Measurements from ENCODE around the gene CAMK1D.
"Not testable (repeated sequence)": the region's sequence is repeated elsewhere in the genome, so short reads cannot be mapped to it uniquely, and the experiment has no call there.

The CAMK1D gene

DNA sequence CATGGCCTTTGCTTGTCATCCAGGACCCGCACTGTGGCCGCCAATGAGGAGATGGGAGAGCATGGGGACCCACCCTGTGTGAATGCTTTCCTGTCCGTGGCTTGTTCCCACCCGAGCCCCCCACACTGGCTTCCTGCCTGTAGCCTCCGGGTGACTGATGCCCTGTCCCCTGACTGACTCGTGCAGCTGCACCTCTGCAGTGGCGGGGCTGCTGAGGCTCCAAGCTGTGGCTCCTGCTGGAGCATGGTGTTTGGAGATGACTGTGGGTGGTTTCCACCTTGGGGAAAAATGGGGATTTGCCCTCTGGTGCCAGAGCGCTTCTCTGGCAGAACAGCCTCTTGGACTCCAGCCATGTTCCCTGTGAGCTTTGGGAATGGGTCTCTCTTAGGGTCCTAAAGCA, 2.1 kb downstream of the CAMK1D start:
- Mint-ChIP-seq H3K4me3 (peak overlapping the region; percentile 93), H3K9me3 (no peaks in the 10 kb centered on the region), H3K27ac (no peak overlapping the region), H3K27me3 (no peaks in the 10 kb centered on the region), H3K4me1 (ENCODE audit: low read depth) (peaks cover 64% of the 10 kb centered on the region), H3K36me3 (ENCODE audit: low read depth) (peaks cover 5% of the 10 kb centered on the region)

DNA sequence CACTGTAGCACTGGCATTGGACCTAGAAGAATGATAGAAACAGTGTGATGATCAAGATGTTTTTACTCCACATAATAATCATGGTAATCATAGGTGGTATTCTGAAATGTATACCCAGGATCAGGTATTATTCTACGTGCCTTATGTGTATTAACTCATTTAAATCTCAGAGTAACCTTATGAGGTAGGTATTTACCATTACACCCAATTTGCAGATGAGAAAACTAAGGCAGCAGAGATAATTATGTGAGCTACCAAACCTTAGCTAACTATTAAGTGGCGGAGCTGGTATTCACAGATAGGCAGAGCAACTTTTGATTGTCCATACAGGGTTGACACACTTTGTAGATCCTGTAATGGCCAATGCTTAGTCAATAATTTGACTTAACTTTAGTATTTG, 2.5 kb downstream of the CAMK1D start:
- no peak overlapping the region for H3K27ac Mint-ChIP-seq
- peak overlapping the region; percentile 93 for H3K4me3 Mint-ChIP-seq
- H3K27me3 Mint-ChIP-seq: no peaks in the 10 kb centered on the region
- peaks cover 68% of the 10 kb centered on the region for H3K4me1 Mint-ChIP-seq (ENCODE audit: low read depth)
- H3K36me3 Mint-ChIP-seq (ENCODE audit: low read depth): peaks cover 5% of the 10 kb centered on the region
- no peaks in the 10 kb centered on the region for H3K9me3 Mint-ChIP-seq

DNA sequence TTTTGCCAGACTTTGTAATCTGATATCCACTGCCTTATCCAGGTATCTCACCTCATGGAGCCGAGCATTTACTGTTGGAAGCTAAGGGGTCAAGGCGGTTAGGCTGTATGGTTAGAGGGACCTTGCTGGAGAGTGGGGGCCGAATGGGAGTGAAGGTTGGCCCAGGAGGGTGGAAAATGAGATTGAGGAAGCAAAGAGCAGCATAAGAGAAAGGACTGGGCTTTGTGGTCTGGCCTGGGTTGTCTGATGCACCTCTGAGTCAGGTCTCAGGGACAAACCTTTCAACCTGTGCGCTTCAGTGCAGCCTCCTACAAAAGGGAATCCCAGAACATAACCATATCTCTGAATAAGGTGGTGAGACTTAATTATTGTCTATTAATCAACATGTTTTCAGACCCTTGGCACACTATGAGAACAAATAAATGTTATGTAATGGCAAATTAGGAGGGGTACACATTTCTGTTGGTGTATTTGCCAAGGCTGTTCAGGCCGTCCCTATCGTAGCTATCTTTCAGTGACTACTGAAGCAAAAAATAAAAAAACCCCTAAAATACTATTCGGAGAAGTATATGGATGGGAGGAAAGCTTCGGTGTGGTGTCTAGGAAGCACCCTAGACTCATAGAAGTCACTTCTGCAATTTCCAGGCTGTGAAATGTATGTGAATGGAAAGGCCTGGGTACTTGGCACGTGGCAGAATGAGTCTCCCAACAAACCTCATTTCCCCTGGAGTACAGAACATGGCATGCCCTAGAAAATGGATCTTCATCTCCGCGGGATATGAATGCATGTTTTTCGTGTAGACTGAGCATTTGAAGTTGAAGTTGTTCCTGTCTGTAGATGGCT, 4.3 kb downstream of the CAMK1D start:
- peaks cover 67% of the 10 kb centered on the region for H3K4me1 Mint-ChIP-seq (ENCODE audit: low read depth)
- H3K4me3 Mint-ChIP-seq: no peak overlapping the region
- H3K27ac Mint-ChIP-seq: peak overlapping the region; percentile 17
- no peaks in the 10 kb centered on the region for H3K27me3 Mint-ChIP-seq
- peaks cover 10% of the 10 kb centered on the region for H3K36me3 Mint-ChIP-seq (ENCODE audit: low read depth)
- no peaks in the 10 kb centered on the region for H3K9me3 Mint-ChIP-seq

DNA sequence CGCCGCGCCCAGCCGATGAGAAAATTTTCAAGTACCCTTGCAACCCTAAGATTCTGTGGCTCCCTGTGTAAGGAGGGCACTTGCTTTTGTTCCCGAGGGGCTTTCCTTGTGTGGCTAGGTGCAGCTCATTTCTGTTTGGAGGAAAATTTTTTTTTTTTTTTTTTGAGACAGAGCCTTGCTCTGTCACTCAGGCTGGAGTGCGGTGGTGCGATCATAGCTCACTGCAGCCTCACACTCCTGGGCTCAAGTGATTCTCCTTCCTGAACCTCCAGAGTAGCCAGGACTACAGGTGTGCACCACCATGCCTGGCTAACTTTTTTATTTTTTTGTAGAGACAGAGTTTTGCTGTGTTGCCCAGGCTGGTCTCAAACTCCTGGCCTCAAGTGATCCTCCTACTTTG, 5.3 kb downstream of the CAMK1D start:
- not testable (repeated sequence) for H3K27me3 Mint-ChIP-seq; H3K4me3 Mint-ChIP-seq; H3K9me3 Mint-ChIP-seq; H3K36me3 Mint-ChIP-seq (ENCODE audit: low read depth); H3K27ac Mint-ChIP-seq
- peaks cover 78% of the 10 kb centered on the region for H3K4me1 Mint-ChIP-seq (ENCODE audit: low read depth)

DNA sequence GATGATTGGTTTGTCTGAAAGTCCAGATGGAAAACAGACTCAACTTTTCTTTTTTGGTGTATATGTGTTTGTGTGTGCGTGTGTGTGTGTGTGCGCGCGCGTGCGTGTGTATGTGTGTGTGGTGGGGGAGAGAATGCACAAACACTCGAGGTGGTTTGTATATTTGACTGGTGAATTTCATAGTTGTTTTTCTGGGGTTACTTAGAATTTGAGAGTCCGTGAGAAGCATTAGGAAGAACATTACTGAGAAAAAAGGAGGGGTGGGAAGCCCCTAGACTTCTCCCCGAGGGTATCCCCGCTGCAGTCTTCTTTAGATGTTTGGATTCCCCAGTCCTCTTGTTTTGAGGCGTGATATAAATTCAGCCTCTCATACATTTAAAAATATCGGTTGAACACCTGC, 6.0 kb downstream of the CAMK1D start:
- Mint-ChIP-seq H3K9me3 (no peaks in the 10 kb centered on the region), H3K27me3 (no peaks in the 10 kb centered on the region), H3K36me3 (ENCODE audit: low read depth) (peaks cover 10% of the 10 kb centered on the region), H3K27ac (peak overlapping the region; percentile 83), H3K4me1 (ENCODE audit: low read depth) (peaks cover 76% of the 10 kb centered on the region), H3K4me3 (no peak overlapping the region)

DNA sequence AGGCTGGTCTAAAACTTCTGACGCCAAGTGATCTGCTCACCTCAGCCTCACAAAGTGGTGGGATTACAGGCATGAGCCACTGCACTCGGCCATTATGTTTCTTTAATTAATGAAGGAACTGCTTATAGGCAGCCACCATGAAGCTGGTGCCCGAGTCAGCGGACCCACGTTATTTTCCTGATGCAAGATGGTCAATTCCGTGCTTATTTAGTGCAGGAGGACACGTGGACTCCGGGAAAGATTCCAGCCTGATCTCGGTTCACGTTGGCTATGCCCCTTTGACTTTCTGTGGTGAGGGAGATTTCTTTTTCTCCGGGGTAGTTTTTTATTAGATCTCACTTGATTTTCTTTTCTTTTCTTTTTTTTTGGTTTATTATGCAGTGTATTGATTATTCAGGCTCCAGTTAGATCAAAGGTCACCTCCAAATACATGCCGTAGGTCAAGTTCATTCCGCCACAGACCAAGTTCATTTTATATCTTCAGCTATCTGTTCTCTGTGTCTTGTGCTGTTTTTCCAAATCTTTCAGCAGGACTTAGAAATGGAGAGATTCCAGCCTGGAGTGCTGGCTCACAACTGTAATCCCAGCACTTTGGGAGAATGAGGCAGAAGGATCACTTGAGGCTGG, 8.3 kb downstream of the CAMK1D start:
- no peak overlapping the region for H3K4me3 Mint-ChIP-seq
- peaks cover 67% of the 10 kb centered on the region for H3K4me1 Mint-ChIP-seq (ENCODE audit: low read depth)
- no peak overlapping the region for H3K27ac Mint-ChIP-seq

DNA sequence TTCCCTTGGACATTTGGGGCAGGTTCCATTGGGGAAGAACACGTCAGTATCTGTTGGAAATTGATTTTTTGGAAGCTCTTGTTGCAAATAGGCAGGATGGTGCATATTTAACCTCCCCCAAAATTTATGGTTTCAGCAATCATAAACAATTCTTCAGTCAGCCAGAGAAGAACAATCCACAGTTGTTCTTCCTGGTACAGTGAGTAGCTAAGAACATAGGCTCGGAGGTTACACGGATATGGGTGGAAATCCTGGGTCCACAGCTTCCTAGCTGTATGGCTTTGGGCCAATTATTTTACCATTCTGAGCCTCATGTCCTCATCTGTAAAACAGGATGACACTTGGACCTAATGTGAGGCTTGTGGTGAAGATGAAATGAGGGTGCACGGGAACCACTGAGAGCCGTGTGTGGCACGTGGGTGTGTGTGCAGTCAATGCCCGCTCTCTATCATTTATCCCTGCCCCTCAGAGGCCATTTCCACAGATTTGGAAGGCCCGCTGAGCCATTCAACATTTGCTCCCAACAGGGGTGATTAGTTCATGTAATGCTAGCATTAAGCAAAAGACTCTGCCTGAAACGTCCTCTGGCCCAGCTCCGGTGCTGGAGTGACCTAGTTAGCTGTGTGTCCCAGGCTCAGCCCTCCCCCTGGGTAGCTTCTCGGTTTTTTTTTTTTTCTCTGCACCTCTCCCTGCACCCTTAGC, 9.7 kb downstream of the CAMK1D start:
- Mint-ChIP-seq H3K36me3 (ENCODE audit: low read depth) (peaks cover 12% of the 10 kb centered on the region), H3K4me3 (no peak overlapping the region), H3K27ac (no peak overlapping the region), H3K9me3 (peaks cover 4% of the 10 kb centered on the region), H3K4me1 (ENCODE audit: low read depth) (peaks cover 58% of the 10 kb centered on the region), H3K27me3 (no peaks in the 10 kb centered on the region)

More for the DNA sequence above, 8.3 kb downstream of the CAMK1D start:
- Mint-ChIP-seq H3K36me3 (ENCODE audit: low read depth) (peaks cover 15% of the 10 kb centered on the region), H3K27me3 (no peaks in the 10 kb centered on the region), H3K9me3 (peaks cover 4% of the 10 kb centered on the region)

GRCh38 chr10:12360461-12360860, 11.1 kb downstream of the CAMK1D start:
- Mint-ChIP-seq H3K36me3 (ENCODE audit: low read depth) (peaks cover 10% of the 10 kb centered on the region), H3K4me3 (no peak overlapping the region), H3K9me3 (peaks cover 4% of the 10 kb centered on the region), H3K27me3 (no peaks in the 10 kb centered on the region), H3K27ac (no peak overlapping the region), H3K4me1 (ENCODE audit: low read depth) (peaks cover 55% of the 10 kb centered on the region)

DNA sequence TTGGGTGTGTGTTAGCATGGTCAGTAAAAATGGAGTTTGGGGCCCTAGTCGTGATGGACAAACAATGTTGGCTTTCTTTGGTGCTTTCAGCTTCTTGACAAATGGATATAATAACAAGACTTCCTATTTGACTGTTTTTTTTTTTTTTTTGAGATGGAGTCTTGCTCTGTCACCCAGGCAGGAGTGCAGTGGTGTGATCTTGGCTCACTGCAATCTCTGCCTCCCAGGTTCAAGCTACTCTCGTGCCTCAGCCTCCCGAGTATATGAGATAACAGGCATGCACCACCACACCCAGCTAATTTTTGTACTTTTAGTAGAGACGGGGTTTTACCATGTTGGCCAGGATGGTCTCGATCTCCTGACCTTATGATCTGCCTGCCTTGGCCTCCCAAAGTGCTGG, 11.8 kb downstream of the CAMK1D start:
- not testable (repeated sequence) for H3K27ac Mint-ChIP-seq; H3K27me3 Mint-ChIP-seq; H3K9me3 Mint-ChIP-seq; H3K4me3 Mint-ChIP-seq; H3K36me3 Mint-ChIP-seq (ENCODE audit: low read depth)
- H3K4me1 Mint-ChIP-seq (ENCODE audit: low read depth): peaks cover 57% of the 10 kb centered on the region

- Mint-ChIP-seq H3K36me3 (ENCODE audit: low read depth) (peaks cover 5% of the 10 kb centered on the region), H3K27ac (no peak overlapping the region), H3K9me3 (peaks cover 4% of the 10 kb centered on the region), H3K27me3 (no peaks in the 10 kb centered on the region), H3K4me3 (no peak overlapping the region), H3K4me1 (ENCODE audit: low read depth) (peaks cover 47% of the 10 kb centered on the region)
Measured at GRCh38 chr10:12364559-12364958, 15.2 kb downstream of the CAMK1D start.

DNA sequence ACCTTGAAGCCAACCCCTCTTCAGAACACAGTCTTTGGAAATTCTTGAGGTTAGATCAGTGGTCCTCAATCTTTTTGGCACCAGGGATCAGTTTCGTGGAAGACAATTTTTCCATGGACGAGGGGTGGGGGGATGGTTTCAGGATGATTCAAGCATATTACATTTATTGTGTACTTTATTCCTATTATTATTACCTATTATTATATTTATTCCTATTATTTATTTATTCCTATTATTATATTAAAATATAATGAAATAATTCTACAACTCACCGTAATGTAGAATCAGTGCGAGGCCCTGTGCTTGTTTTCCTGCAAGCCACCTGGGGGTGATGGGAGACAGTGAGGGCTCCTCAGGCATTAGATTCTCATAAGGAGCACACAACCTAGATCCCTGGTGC, 17.9 kb downstream of the CAMK1D start:
- Mint-ChIP-seq H3K9me3 (no peaks in the 10 kb centered on the region), H3K36me3 (ENCODE audit: low read depth) (no peaks in the 10 kb centered on the region), H3K4me1 (ENCODE audit: low read depth) (peaks cover 35% of the 10 kb centered on the region), H3K27ac (no peak overlapping the region), H3K4me3 (no peak overlapping the region), H3K27me3 (no peaks in the 10 kb centered on the region)

- Mint-ChIP-seq H3K9me3 (no peaks in the 10 kb centered on the region), H3K27ac (no peak overlapping the region), H3K27me3 (no peaks in the 10 kb centered on the region), H3K4me3 (no peak overlapping the region), H3K36me3 (ENCODE audit: low read depth) (peaks cover under 1% of the 10 kb centered on the region), H3K4me1 (ENCODE audit: low read depth) (peaks cover 28% of the 10 kb centered on the region)
Measured at GRCh38 chr10:12369982-12370381, 20.6 kb downstream of the CAMK1D start.

GRCh38 chr10:12372846-12373245, 23.5 kb downstream of the CAMK1D start:
- peak overlapping the region; percentile 28 for H3K27ac Mint-ChIP-seq
- no peaks in the 10 kb centered on the region for H3K27me3 Mint-ChIP-seq
- peaks cover 23% of the 10 kb centered on the region for H3K4me1 Mint-ChIP-seq (ENCODE audit: low read depth)
- H3K36me3 Mint-ChIP-seq (ENCODE audit: low read depth): peaks cover 8% of the 10 kb centered on the region
- no peak overlapping the region for H3K4me3 Mint-ChIP-seq
- no peaks in the 10 kb centered on the region for H3K9me3 Mint-ChIP-seq

GRCh38 chr10:12375076-12375504, 25.7 kb downstream of the CAMK1D start:
- peaks cover 17% of the 10 kb centered on the region for H3K4me1 Mint-ChIP-seq (ENCODE audit: low read depth)
- H3K4me3 Mint-ChIP-seq: no peak overlapping the region
- peaks cover 8% of the 10 kb centered on the region for H3K36me3 Mint-ChIP-seq (ENCODE audit: low read depth)
- H3K27me3 Mint-ChIP-seq: no peaks in the 10 kb centered on the region
- no peaks in the 10 kb centered on the region for H3K9me3 Mint-ChIP-seq
- H3K27ac Mint-ChIP-seq: no peak overlapping the region

DNA sequence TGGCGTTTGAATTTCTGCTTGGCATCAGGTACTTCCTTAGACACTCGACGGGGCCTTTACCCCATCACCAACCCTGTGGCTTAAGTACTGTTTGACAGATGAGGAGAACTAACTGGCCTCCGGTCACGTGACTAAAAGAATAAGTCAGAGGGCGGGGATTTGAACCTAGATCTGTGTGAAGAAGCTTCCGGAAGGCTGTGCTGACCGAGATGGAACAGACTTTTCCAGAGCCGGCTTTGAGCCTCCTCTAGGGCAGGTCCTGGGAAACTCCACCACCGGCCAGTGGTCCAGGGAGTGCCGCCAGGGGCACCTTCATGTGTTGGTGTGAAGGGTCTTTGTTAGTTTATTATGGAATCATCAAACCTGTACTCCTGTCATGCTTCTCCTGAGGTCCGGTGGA, 26.9 kb downstream of the CAMK1D start:
- no peaks in the 10 kb centered on the region for H3K27me3 Mint-ChIP-seq
- no peak overlapping the region for H3K27ac Mint-ChIP-seq
- H3K36me3 Mint-ChIP-seq (ENCODE audit: low read depth): peaks cover 8% of the 10 kb centered on the region
- H3K4me3 Mint-ChIP-seq: no peak overlapping the region
- H3K9me3 Mint-ChIP-seq: no peaks in the 10 kb centered on the region
- H3K4me1 Mint-ChIP-seq (ENCODE audit: low read depth): peaks cover 23% of the 10 kb centered on the region

Data from stimulated activated naive CD8-positive, alpha-beta T cell treated with anti-CD3 and anti-CD28 coated beads, Interleukin-15, Interleukin-2, amounts not matched to agents 100 ng/mL and 50 ng/mL, for 24 hours (primary cell).